ENCODE data around the gene C1orf232.
A peak's percentile ranks its signal among the peaks of the same experiment; 100 is the strongest.

The C1orf232 gene

DNA sequence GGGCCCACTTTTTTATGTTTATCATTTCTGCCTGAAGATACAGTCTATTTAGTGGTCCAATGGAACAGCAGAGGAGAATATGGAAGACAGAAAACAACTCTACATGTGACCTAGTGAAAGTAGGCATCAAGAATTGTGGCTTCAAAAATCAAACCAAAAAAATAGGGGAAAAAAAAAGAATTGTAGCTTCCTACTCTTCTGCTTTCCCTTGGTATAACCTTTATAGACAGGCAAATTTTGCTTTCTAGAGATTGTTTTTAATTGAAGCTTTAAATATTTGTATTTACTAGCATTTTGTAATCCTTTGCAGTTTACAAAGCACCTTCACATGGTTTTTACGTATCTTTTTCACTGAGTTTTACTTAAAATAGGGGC lies 42.8 kb downstream of the C1orf232 start:
- Mint-ChIP-seq H3K4me3 (no peak overlapping the region), H3K9me3 (no peaks in the 10 kb centered on the region), H3K27ac (no peak overlapping the region)

DNA sequence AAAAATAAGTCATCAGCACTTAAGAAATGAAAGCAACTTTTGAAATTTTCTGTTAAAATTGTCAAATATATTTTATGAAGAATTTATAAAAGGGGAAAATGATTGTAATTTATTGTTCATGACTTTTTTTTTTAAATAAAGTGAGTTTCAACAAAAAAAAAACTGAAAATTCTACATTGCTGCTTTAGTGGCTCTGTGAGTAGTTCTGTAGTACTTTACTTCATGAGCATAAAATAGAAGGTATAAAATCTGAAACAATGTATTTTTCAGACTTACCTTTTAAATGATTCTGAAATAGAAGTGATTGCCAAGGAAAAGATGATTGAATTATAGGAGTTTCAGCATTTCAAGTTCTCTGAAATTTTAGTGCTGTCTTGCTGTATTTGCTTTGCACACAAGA lies 43.4 kb downstream of the C1orf232 start:
- no peak overlapping the region for H3K27ac Mint-ChIP-seq
- peaks cover 36% of the 10 kb centered on the region for H3K4me1 Mint-ChIP-seq
- peaks cover 25% of the 10 kb centered on the region for H3K36me3 Mint-ChIP-seq (ENCODE audit: low read depth)
- no peak for TF ChIP-seq CTCF (IDR thresholded peaks at IDR 0.05)
- H3K27me3 Mint-ChIP-seq (ENCODE audit: low read depth, poor library complexity), result peaks cover 4% of the 10 kb centered on the region
- no peak for DNase-seq
- no peak overlapping the region for H3K4me3 Mint-ChIP-seq
- no peaks in the 10 kb centered on the region for H3K9me3 Mint-ChIP-seq

More for the DNA sequence above, 42.8 kb downstream of the C1orf232 start:
- Mint-ChIP-seq H3K4me1 (peaks cover 36% of the 10 kb centered on the region), H3K27me3 (ENCODE audit: low read depth, poor library complexity) (peaks cover 8% of the 10 kb centered on the region), H3K36me3 (ENCODE audit: low read depth) (peaks cover 22% of the 10 kb centered on the region)
- TF ChIP-seq CTCF (IDR thresholded peaks at IDR 0.05), result no peak
- DNase-seq, result no peak

- DNase-seq, result no peak
- H3K9me3 Mint-ChIP-seq, result no peaks in the 10 kb centered on the region
- peaks cover 36% of the 10 kb centered on the region for H3K4me1 Mint-ChIP-seq
- H3K27ac Mint-ChIP-seq, result no peak overlapping the region
- TF ChIP-seq CTCF (IDR thresholded peaks at IDR 0.05), result no peak
- no peak overlapping the region for H3K4me3 Mint-ChIP-seq
- H3K27me3 Mint-ChIP-seq (ENCODE audit: low read depth, poor library complexity), result peaks cover 4% of the 10 kb centered on the region
- H3K36me3 Mint-ChIP-seq (ENCODE audit: low read depth), result peaks cover 32% of the 10 kb centered on the region
These were observed 44.1 kb downstream of the C1orf232 start for GRCh38 chr1:26124418-26125331.

DNA sequence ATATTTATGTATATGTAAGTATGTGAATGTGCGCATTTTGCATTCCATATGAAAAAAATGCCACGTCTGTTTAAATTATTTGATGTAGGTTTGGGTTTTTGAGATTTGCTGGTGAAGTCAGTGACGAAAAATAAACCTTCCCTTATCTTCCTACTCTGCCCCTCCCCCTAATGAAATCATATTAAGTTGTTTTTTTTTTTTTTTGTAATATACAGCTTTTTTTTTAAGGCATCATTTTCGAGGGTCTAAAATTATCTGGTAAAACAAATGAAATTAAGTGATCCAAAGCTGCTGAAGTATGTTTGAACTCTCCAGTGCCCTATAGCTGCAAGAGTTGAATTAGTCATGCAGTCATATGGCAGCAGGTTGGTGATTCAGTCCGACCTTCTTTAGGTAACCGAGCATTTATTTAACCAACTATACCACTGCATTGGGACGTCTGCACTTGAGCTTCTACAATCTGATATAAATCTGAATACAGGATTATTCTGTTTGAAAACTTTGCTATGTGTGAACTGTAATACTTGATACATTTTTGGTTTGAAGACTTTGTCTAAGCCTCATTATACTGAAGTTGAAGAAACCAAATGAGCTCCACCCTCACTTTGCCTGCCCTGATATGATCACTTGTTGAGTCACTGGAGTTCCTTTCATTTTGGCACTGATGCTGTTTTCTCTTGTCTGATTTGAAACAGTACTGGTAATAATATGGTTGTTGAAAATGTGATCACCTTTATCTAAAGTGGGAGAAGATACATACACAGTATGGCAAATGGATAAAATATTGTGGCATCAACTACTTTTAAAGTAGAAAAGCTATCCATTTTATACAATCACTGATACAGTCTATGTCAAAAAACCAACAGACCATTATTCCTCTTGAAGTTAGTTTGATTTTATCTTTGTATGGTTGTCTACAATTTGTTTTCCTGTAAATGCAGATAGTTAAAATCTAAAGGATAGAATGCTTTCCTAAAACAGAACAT lies 45.5 kb downstream of the C1orf232 start:
- no peak for DNase-seq
- no peak overlapping the region for H3K27ac Mint-ChIP-seq
- peaks cover 30% of the 10 kb centered on the region for H3K4me1 Mint-ChIP-seq
- no peaks in the 10 kb centered on the region for H3K9me3 Mint-ChIP-seq
- no peaks in the 10 kb centered on the region for H3K27me3 Mint-ChIP-seq (ENCODE audit: low read depth, poor library complexity)
- H3K36me3 Mint-ChIP-seq (ENCODE audit: low read depth), result peaks cover 45% of the 10 kb centered on the region
- no peak for TF ChIP-seq CTCF (IDR thresholded peaks at IDR 0.05)
- H3K4me3 Mint-ChIP-seq, result no peak overlapping the region

DNA sequence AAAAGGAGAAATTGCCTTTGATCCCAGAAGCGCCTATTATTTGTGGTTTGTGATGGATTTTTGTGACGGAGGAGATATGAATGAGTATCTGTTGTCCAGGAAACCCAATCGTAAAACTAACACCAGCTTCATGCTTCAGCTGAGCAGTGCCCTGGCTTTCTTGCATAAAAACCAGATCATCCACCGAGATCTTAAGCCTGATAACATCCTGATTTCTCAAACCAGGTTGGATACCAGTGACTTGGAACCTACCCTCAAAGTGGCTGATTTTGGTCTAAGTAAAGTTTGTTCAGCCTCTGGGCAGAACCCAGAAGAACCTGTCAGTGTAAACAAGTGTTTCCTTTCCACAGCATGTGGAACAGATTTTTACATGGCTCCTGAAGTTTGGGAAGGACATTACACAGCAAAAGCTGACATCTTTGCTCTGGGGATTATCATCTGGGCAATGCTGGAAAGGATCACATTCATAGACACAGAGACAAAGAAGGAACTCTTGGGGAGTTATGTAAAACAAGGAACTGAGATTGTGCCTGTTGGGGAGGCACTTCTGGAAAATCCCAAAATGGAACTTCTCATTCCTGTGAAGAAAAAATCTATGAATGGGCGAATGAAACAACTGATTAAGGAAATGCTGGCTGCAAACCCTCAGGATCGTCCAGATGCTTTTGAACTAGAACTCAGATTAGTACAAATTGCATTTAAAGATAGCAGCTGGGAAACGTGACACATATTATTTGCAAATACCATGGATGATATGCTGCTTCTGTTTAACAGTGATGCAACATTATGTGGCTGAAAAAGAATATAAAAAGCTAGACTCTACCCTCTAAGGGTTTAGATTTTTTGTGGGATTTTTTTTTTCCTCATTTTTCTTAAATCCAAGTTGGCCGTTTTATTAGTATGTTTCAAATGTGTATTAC lies 46.6 kb downstream of the C1orf232 start:
- H3K27ac Mint-ChIP-seq, result peak overlapping the region; percentile 33
- peaks cover 56% of the 10 kb centered on the region for H3K36me3 Mint-ChIP-seq (ENCODE audit: low read depth)
- H3K4me3 Mint-ChIP-seq, result no peak overlapping the region
- peaks cover 18% of the 10 kb centered on the region for H3K4me1 Mint-ChIP-seq
- no peaks in the 10 kb centered on the region for H3K9me3 Mint-ChIP-seq
- TF ChIP-seq CTCF (IDR thresholded peaks at IDR 0.05), result no peak
- no peak for DNase-seq
- H3K27me3 Mint-ChIP-seq (ENCODE audit: low read depth, poor library complexity), result no peaks in the 10 kb centered on the region

Measured in nephron progenitor cell (in vitro differentiated cells).